Osteoblast (primary cell): ENCODE results near the gene CTNNA2. TPM values are rescaled to one million over a fixed set of nuclear protein-coding genes. Genes with fewer than 3 reads are reported as not detected.

ENCODE experiments used
- DNase-seq: peaks from one replicate; pipeline ENCODE4 v3.0.0; 2011; ENCODE audit warnings: low spot score, mixed read lengths; ENCODE audit not compliant: insufficient read length; ENCODE audit errors: missing footprints
- H2AFZ ChIP-seq: 2 replicates; pipeline ENCODE4 v1.6.0; 2011; ENCODE audit warnings: mild to moderate bottlenecking, low read length
- H3K27ac ChIP-seq: 2 replicates; pipeline ENCODE4 v1.5.1; 2011; ENCODE audit warnings: mild to moderate bottlenecking, low read depth, low read length, moderate library complexity
- H3K27me3 ChIP-seq: 2 replicates; pipeline ENCODE4 v1.6.0; 2012; ENCODE audit warnings: mild to moderate bottlenecking, control low read depth, inconsistent platforms, low read length, moderate library complexity; ENCODE audit not compliant: insufficient read depth
- H3K36me3 ChIP-seq: 2 replicates; pipeline ENCODE4 v1.5.1; 2011; ENCODE audit warnings: mild to moderate bottlenecking, low read length, control low read depth, moderate library complexity; ENCODE audit not compliant: insufficient read depth
- H3K4me1 ChIP-seq: 2 replicates; pipeline ENCODE4 v1.5.1; 2011; ENCODE audit warnings: mild to moderate bottlenecking, low read length, control low read depth, moderate library complexity; ENCODE audit not compliant: insufficient read depth
- H3K4me2 ChIP-seq: 2 replicates; pipeline ENCODE4 v1.6.0; 2011; ENCODE audit warnings: mild to moderate bottlenecking, low read length; ENCODE audit not compliant: insufficient read depth
- H3K4me3 ChIP-seq: fragments of 200-600 bp; sonication (generic); 3 replicates; pipeline ENCODE4 v1.5.1; 2012; ENCODE audit warnings: mild to moderate bottlenecking, low read length, inconsistent platforms; ENCODE audit not compliant: insufficient read depth
- H3K79me2 ChIP-seq: 2 replicates; pipeline ENCODE4 v1.6.0; 2012; ENCODE audit warnings: mild to moderate bottlenecking, low read length, control low read depth, inconsistent platforms; ENCODE audit not compliant: insufficient read depth
- H3K9me3 ChIP-seq: 2 replicates; pipeline ENCODE4 v1.5.1; 2011; ENCODE audit warnings: low read depth, low read length, control low read depth
- H4K20me1 ChIP-seq: 2 replicates; pipeline ENCODE4 v1.6.0; 2012; ENCODE audit warnings: mild to moderate bottlenecking, low read length, control low read depth; ENCODE audit not compliant: insufficient read depth
- CTCF ChIP-seq: IDR thresholded peaks from 2 replicates; pipeline ENCODE4 v1.5.1; 2011; ENCODE audit warnings: mild to moderate bottlenecking, low read depth, low read length, moderate library complexity; ENCODE audit errors: extremely low read depth
- total RNA-seq: library from RNA; depleted of rRNA; stranded (reverse); fragments of >200 nt; gene quantifications from 2 replicates; pipeline ENCODE4 v1.2.3, GENCODE V29; 2012

Gene CTNNA2
- total RNA-seq, 1 donor: not detected

- TF ChIP-seq CTCF: no peak
- H3K36me3 ChIP-seq: no peaks in the 10 kb centered on the region
- no peaks in the 10 kb centered on the region for H3K27me3 ChIP-seq
- H3K79me2 ChIP-seq: no peaks in the 10 kb centered on the region
- no peak for DNase-seq
- no peak overlapping the region for H3K4me2 ChIP-seq
- H3K9me3 ChIP-seq: no peaks in the 10 kb centered on the region
- no peaks in the 10 kb centered on the region for H4K20me1 ChIP-seq
- no peak overlapping the region for H3K27ac ChIP-seq
- H3K4me1 ChIP-seq: no peaks in the 10 kb centered on the region
- H2AFZ ChIP-seq: no peak overlapping the region
- no peak overlapping the region for H3K4me3 ChIP-seq
Observed at GRCh38 chr2:80291656-80292055, 778.8 kb downstream of the CTNNA2 start.

- Histone ChIP-seq H3K27me3 (no peaks in the 10 kb centered on the region), H3K36me3 (no peaks in the 10 kb centered on the region), H3K79me2 (no peaks in the 10 kb centered on the region), H3K4me2 (no peak overlapping the region), H3K4me1 (no peaks in the 10 kb centered on the region), H3K27ac (no peak overlapping the region), H3K4me3 (no peak overlapping the region), H4K20me1 (no peaks in the 10 kb centered on the region), H3K9me3 (no peaks in the 10 kb centered on the region), H2AFZ (no peak overlapping the region)
- DNase-seq: no peak
- no peak for TF ChIP-seq CTCF
Observed at GRCh38 chr2:80292474-80292873, 779.6 kb downstream of the CTNNA2 start.

- TF ChIP-seq CTCF: no peak
- H3K27ac ChIP-seq: no peak overlapping the region
- no peak overlapping the region for H3K4me2 ChIP-seq
- H3K4me3 ChIP-seq: no peak overlapping the region
- H3K79me2 ChIP-seq: no peaks in the 10 kb centered on the region
- H3K27me3 ChIP-seq: no peaks in the 10 kb centered on the region
- no peaks in the 10 kb centered on the region for H4K20me1 ChIP-seq
- no peak overlapping the region for H2AFZ ChIP-seq
- no peak for DNase-seq
- no peaks in the 10 kb centered on the region for H3K36me3 ChIP-seq
- H3K4me1 ChIP-seq: no peaks in the 10 kb centered on the region
- no peaks in the 10 kb centered on the region for H3K9me3 ChIP-seq
Observed at GRCh38 chr2:80293039-80293438, 780.2 kb downstream of the CTNNA2 start.

GRCh38 chr2:80298954-80299353 is 786.1 kb downstream of the CTNNA2 start:
- H3K9me3 ChIP-seq: no peaks in the 10 kb centered on the region
- no peak for DNase-seq
- no peaks in the 10 kb centered on the region for H3K79me2 ChIP-seq
- no peak overlapping the region for H3K4me3 ChIP-seq
- TF ChIP-seq CTCF: no peak
- no peak overlapping the region for H2AFZ ChIP-seq
- H3K4me1 ChIP-seq: no peaks in the 10 kb centered on the region
- no peaks in the 10 kb centered on the region for H3K36me3 ChIP-seq
- no peak overlapping the region for H3K27ac ChIP-seq
- H4K20me1 ChIP-seq: no peaks in the 10 kb centered on the region
- H3K4me2 ChIP-seq: no peak overlapping the region
- peaks cover 1% of the 10 kb centered on the region for H3K27me3 ChIP-seq
